Right atrium auricular region (tissue), 2 donors: ENCODE measurements around the gene TMCO2. TPM values are rescaled to one million over a fixed set of nuclear protein-coding genes. Genes with fewer than 3 reads are reported as not detected.
"Not testable (repeated sequence)": the region's sequence is repeated elsewhere in the genome, so short reads cannot be mapped to it uniquely, and the experiment has no call there.

Source experiments
- DNase-seq: peaks from one replicate; pipeline ENCODE4 v3.0.0-alpha.2; 2019; ENCODE audit warnings: low spot score
- H3K27ac ChIP-seq, 2 donors: fragments of 200-600 bp; sonication (generic); 1 replicate in 1 of 2; 2 replicates in 1 of 2; pipeline ENCODE4 v1.5.1; 2016 to 2019
- H3K27me3 ChIP-seq, 2 donors: fragments of 200-600 bp; sonication (generic); one replicate each; pipeline versions ENCODE4 v1.5.1 to v1.6.0; 2017 to 2019
- H3K36me3 ChIP-seq: fragments of 200-600 bp; sonication (generic); one replicate; pipeline ENCODE4 v1.5.1; 2016
- H3K4me1 ChIP-seq, 2 donors: fragments of 200-600 bp; sonication (generic); one replicate each; pipeline versions ENCODE4 v1.5.1 to v1.6.0; 2017 to 2019
- H3K4me3 ChIP-seq, 2 donors: fragments of 200-600 bp; sonication (generic); 1 replicate in 1 of 2; 2 replicates in 1 of 2; pipeline ENCODE4 v1.5.1; 2017 to 2019; ENCODE audit warnings: mild to moderate bottlenecking in 1 of 2, moderate library complexity in 1 of 2
- H3K9me3 ChIP-seq, 2 donors: fragments of 200-600 bp; sonication (generic); one replicate each; pipeline ENCODE4 v1.5.1; 2019
- total RNA-seq, 2 donors: library from RNA; depleted of rRNA; stranded (reverse); fragments of >200 nt; gene quantifications; one replicate each; pipeline ENCODE4 v1.1.0, GENCODE V29; 2016
- TF ChIP-seq, protein P1 (sequence below), 2 donors: fragments of 200-600 bp; sonication (generic); IDR thresholded peaks; one replicate each; pipeline ENCODE4 v1.5.1; 2019; ENCODE audit warnings: antibody characterized with exemption in 2 of 2

The TMCO2 gene
- total RNA-seq = not detected

DNA sequence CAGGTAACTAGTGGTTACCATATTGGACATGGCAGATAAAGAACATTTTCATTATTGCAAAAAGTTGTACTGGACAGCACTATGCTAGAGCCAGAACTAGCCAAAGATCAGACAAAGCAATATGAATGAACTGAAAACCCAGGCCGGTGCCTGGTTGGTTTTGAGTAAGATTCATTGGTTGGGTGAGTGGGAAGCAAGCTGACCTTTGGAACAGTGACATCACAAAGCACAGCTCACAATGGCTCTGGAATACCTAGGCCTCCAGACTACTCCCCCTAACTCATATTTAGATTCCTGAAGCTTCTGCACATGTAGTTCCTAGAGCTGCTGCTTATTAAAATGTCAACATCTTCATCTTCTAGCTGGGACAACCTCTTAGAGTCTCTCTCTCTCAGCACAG, at the start of gene TMCO2:
TMCO2 (plus strand) TSS at position 283 of the 400 bp plus-strand sequence; CDS start at position 340, 57 bp downstream.
- TF ChIP-seq, protein P1, sequence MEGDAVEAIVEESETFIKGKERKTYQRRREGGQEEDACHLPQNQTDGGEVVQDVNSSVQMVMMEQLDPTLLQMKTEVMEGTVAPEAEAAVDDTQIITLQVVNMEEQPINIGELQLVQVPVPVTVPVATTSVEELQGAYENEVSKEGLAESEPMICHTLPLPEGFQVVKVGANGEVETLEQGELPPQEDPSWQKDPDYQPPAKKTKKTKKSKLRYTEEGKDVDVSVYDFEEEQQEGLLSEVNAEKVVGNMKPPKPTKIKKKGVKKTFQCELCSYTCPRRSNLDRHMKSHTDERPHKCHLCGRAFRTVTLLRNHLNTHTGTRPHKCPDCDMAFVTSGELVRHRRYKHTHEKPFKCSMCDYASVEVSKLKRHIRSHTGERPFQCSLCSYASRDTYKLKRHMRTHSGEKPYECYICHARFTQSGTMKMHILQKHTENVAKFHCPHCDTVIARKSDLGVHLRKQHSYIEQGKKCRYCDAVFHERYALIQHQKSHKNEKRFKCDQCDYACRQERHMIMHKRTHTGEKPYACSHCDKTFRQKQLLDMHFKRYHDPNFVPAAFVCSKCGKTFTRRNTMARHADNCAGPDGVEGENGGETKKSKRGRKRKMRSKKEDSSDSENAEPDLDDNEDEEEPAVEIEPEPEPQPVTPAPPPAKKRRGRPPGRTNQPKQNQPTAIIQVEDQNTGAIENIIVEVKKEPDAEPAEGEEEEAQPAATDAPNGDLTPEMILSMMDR (IDR thresholded peaks at IDR 0.05) = no peak
- H3K36me3 ChIP-seq = no peaks in the 10 kb centered on the region
- H3K27ac ChIP-seq = no peak within 1 kb of the TSS
- H3K4me3 ChIP-seq = no peak within 1 kb of the TSS
- peaks cover 0 to 5% of the 10 kb centered on the region in 2 donors for H3K4me1 ChIP-seq
- DNase-seq = no peak
- no peaks in the 10 kb centered on the region for H3K27me3 ChIP-seq
- H3K9me3 ChIP-seq = no peaks in the 10 kb centered on the region

DNA sequence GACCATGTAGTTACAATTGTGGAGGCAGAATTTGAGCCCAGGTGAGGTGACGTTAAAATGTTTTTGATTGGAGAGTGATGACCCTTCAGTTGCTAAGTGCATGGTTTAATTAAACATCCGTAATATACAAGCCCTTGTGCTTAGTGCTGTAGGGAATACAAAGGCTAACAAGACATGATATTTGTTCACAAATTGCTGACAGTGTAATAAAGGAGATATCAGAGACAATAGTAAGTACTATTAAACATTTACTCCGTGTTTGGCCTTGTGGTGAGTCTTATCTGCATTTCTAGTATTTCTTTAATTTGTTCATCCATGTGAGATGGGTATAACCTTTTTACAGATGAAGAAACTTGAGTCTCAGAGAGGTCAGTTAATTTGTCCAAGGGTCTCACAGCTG, 48.6 kb upstream of the TMCO2 start:
- peaks cover 19% of the 10 kb centered on the region for H3K36me3 ChIP-seq

DNA sequence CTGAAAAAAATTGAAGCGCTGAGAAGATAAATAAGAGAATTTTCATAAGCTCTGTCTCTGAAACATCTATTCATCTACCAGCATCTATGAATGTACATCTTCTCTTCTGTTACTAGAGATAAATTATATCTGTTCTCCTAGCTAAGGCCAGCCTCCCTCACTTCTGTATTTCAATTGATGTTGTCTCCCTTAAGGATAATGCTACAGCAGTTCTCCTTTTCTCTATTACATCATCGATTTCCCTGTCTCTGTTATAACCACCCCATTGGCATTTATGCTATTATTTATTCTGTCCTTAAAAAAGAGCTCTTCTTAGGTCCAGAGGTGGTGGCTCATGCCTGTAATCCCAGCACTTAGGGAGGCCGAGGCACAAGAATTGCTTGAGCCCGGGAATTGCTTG, 42.9 kb upstream of the TMCO2 start:
- Histone ChIP-seq H3K4me1 (no peaks in the 10 kb centered on the region), H3K4me3 (no peak overlapping the region), H3K27me3 (no peaks in the 10 kb centered on the region), H3K27ac (no peak overlapping the region), H3K9me3 (no peaks in the 10 kb centered on the region), H3K36me3 (peaks cover 4% of the 10 kb centered on the region)
- DNase-seq = no peak
- TF ChIP-seq, protein P1 (IDR thresholded peaks at IDR 0.05) = no peak

More for the DNA sequence above, 48.6 kb upstream of the TMCO2 start:
- Histone ChIP-seq H3K4me3 (no peak overlapping the region), H3K9me3 (no peaks in the 10 kb centered on the region), H3K27ac (no peak overlapping the region), H3K4me1 (no peaks in the 10 kb centered on the region), H3K27me3 (no peaks in the 10 kb centered on the region)
- TF ChIP-seq, protein P1 (IDR thresholded peaks at IDR 0.05) = no peak
- no peak for DNase-seq

DNA sequence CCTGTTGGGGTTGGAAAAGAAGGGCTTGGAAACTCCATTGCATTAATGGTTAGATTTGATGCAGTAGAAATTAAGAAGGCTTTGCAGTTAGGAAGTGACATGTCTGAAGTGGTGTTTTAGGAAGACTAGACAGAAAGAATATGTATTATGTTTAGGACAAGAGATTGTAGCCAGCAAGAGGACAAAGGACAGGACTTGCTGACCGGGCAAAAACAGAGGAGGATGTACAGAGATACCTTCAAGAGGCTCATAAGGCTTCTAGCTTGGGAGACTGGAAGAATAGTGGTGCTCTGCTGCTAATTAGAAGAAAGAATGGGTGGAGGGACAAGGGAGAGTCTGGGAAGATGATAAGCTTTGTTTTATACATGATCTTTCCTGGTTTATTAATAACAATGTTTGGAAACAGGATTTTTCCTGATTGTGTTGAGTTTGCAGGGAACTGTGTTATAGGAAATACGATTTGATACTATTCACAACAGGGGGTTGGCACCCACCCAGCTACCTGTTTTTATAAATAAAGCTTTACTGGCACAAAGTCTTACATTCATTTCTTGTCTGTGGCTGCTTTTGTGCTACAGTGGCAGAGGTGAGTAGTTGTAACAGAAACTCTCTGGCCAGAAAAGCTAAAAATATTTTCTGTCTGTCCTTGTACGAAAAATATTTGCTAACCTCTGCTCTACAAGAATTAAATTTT, 37.1 kb upstream of the TMCO2 start:
- TF ChIP-seq, protein P1 (IDR thresholded peaks at IDR 0.05) = no peak
- no peaks in the 10 kb centered on the region for H3K27me3 ChIP-seq
- no peak overlapping the region for H3K27ac ChIP-seq
- no peak for DNase-seq
- no peaks in the 10 kb centered on the region for H3K9me3 ChIP-seq
- H3K36me3 ChIP-seq = peaks cover 9% of the 10 kb centered on the region
- H3K4me3 ChIP-seq = no peak overlapping the region
- no peaks in the 10 kb centered on the region for H3K4me1 ChIP-seq

DNA sequence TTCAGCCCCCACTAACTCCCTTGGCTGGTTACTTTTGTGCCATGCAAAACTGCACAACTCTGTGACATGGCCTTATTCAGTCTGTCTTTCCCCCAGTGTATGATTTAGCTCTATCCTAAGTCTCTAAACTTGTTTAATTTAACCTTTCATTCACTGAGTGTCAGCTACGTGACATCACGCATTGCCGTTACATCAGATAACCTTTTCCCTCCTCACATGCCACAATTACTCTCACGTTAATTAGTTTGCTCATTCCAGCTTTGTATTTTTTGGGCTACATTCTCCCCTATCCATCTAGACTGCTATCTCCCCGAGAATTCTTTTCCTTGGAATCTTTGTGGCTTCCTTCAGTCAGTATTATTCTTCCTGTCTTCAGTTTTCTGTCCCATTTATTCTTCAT, 29.4 kb upstream of the TMCO2 start:
- no peak for DNase-seq
- Histone ChIP-seq H3K36me3 (no peaks in the 10 kb centered on the region), H3K27me3 (no peaks in the 10 kb centered on the region), H3K4me3 (no peak overlapping the region), H3K9me3 (no peaks in the 10 kb centered on the region), H3K4me1 (no peaks in the 10 kb centered on the region), H3K27ac (no peak overlapping the region)
- TF ChIP-seq, protein P1 (IDR thresholded peaks at IDR 0.05) = no peak

DNA sequence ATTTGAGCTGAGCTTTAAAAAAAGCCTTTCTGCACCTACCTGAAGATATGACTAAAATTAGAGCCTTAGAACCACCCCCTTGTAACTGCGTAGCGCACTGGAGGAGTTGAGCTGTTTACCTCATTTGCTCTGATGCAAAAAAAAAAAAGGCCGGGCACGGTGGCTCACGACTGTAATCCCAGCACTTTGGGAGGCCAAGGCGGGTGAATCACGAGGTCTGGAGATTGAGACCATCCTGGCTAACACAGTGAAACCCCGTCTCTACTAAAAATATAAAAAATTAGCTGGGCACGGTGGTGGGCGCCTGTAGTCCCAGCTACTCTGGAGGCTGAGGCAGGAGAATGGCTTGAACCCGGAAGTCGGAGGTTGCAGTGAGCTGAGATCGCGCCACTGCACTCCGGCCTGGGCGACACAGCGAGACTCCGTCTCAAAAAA, 26.2 kb upstream of the TMCO2 start:
- not testable (repeated sequence) for H3K27me3 ChIP-seq, H3K4me1 ChIP-seq, H3K9me3 ChIP-seq, H3K36me3 ChIP-seq, H3K27ac ChIP-seq, DNase-seq, H3K4me3 ChIP-seq
